SU-DHL-6 (cell line): ENCODE data around the gene ATP2A3.

Experiments used
- CTCF ChIP-seq: fragments of 200-600 bp; sonication (generic); IDR thresholded peaks from one replicate; pipeline ENCODE4 v1.5.1; 2017; ENCODE audit warnings: antibody characterized with exemption, mild to moderate bottlenecking, low read length, moderate library complexity; ENCODE audit not compliant: insufficient read depth, poor library complexity, severe bottlenecking
- EZH2phosphoT487 ChIP-seq: fragments of 200-600 bp; sonication (generic), shearing (Covaris generic); conservative IDR thresholded peaks from 2 replicates; pipeline ENCODE4 v1.6.1; 2018; ENCODE audit warnings: mild to moderate bottlenecking, antibody characterized with exemption, low read length, moderate library complexity, mixed read lengths

- TF ChIP-seq CTCF (no peak), EZH2phosphoT487 (no peak)
These were observed 71.9 kb downstream of the ATP2A3 start for GRCh38 chr17:3892095-3892998.
